B cell (primary cell): ENCODE measurements around the gene CEP128. TPM values are rescaled to one million over a fixed set of nuclear protein-coding genes. Genes with fewer than 3 reads are reported as not detected.

Experiments used
- ATAC-seq: fragments of 200-7000 bp; cut with Tn5 transposase; one replicate; pipeline ENCODE4 v1.10.0; 2021; ENCODE audit warnings: low read depth, mild to moderate bottlenecking, moderate number of reproducible peaks, moderate library complexity
- CTCF ChIA-PET: fragments of 350-600 bp; sonication (Branson Sonifier 250); formaldehyde crosslinking; loops from one replicate; lab custom pipeline; 2021; ENCODE audit warnings: antibody characterized with exemption, inconsistent platforms; lab: Charles Lee
- POLR2A ChIA-PET: fragments of 350-600 bp; sonication (Branson Sonifier 250); formaldehyde crosslinking; loops from one replicate; lab custom pipeline; 2021; ENCODE audit warnings: antibody characterized with exemption; lab: Charles Lee
- DNase-seq: peaks from one replicate; pipeline ENCODE4 v3.0.0; 2013
- H2AFZ ChIP-seq: 2 replicates; pipeline ENCODE4 v1.6.1; 2012; ENCODE audit warnings: mild to moderate bottlenecking, low read depth, low read length; ENCODE audit not compliant: insufficient read depth, poor library complexity, severe bottlenecking
- H3K27ac ChIP-seq, 2 donors: 1 replicate in 1 of 2; 2 replicates in 1 of 2; pipeline ENCODE4 v1.5.1; 2012 to 2013; ENCODE audit warnings: low read length in 2 of 2, mild to moderate bottlenecking in 2 of 2, moderate library complexity in 1 of 2
- H3K27me3 ChIP-seq, 4 experiments: fragments of 200-600 bp in 1 of 4; sonication (generic) in 1 of 4; replicated peaks in 1 of 4; 1 replicate in 2 of 4; 2 replicates in 2 of 4; pipeline versions ENCODE4 v1.6.1 to v1.7.0; 2013 to 2016; ENCODE audit warnings: low read length in 3 of 4, mild to moderate bottlenecking in 2 of 4, mixed read lengths in 1 of 4, moderate library complexity in 1 of 4; ENCODE audit not compliant: insufficient read depth in 4 of 4, control insufficient read depth in 3 of 4; ENCODE audit errors: control extremely low read depth in 1 of 4
- H3K36me3 ChIP-seq, 2 experiments: replicated peaks in 1 of 2; 1 replicate in 1 of 2; 2 replicates in 1 of 2; pipeline versions ENCODE4 v1.6.1 to v1.7.1; 2013; ENCODE audit warnings: low read length in 1 of 2; ENCODE audit not compliant: insufficient read depth in 2 of 2, control insufficient read depth in 1 of 2; ENCODE audit errors: control extremely low read depth in 1 of 2, extremely low read depth in 1 of 2
- H3K4me1 ChIP-seq, 2 donors: fragments of 200-600 bp in 1 of 2; sonication (generic) in 1 of 2; 1 replicate in 1 of 2; 2 replicates in 1 of 2; pipeline versions ENCODE4 v1.5.1 to v1.6.1; 2013 to 2017; ENCODE audit warnings: low read length in 2 of 2; ENCODE audit not compliant: control insufficient read depth in 2 of 2, insufficient read depth in 2 of 2
- H3K4me2 ChIP-seq: replicated peaks from 2 replicates; pipeline ENCODE3; 2012; ENCODE audit warnings: mild to moderate bottlenecking, low read depth, low read length; ENCODE audit not compliant: poor library complexity, severe bottlenecking
- H3K4me3 ChIP-seq, 5 experiments: fragments of 200-600 bp in 1 of 5; sonication (generic) in 1 of 5; 1 replicate in 3 of 5; 2 replicates in 2 of 5; pipeline versions ENCODE4 v1.5.1 to v1.7.0; 2011 to 2016; ENCODE audit warnings: low read length in 4 of 5, mild to moderate bottlenecking in 4 of 5, low read depth in 2 of 5, control low read depth in 1 of 5, moderate library complexity in 1 of 5; ENCODE audit not compliant: insufficient read depth in 1 of 5; ENCODE audit errors: control extremely low read depth in 1 of 5, extremely low read depth in 1 of 5
- H3K79me2 ChIP-seq: fragments of 200-600 bp; sonication (generic); one replicate; pipeline ENCODE4 v1.6.0; 2016; ENCODE audit warnings: low read length; ENCODE audit not compliant: control insufficient read depth, insufficient read depth
- H3K9ac ChIP-seq: fragments of 200-600 bp; sonication (generic); 2 replicates; pipeline ENCODE4 v1.6.1; 2017; ENCODE audit warnings: mild to moderate bottlenecking, low read length, moderate library complexity
- H3K9me3 ChIP-seq, 3 donors: one replicate each; pipeline versions ENCODE4 v1.6.1 to v1.7.1; 2013; ENCODE audit warnings: low read length in 2 of 3; ENCODE audit not compliant: control insufficient read depth in 2 of 3, insufficient read depth in 1 of 3; ENCODE audit errors: control extremely low read depth in 1 of 3
- H4K20me1 ChIP-seq: 2 replicates; pipeline ENCODE4 v1.6.0; 2012; ENCODE audit warnings: mild to moderate bottlenecking, low read length; ENCODE audit not compliant: insufficient read depth, control insufficient read depth, poor library complexity, severe bottlenecking
- H3K27ac Mint-ChIP-seq: one replicate; pipeline ENCODE4 v1.8.0; 2021; ENCODE audit warnings: mixed read lengths
- H3K27me3 Mint-ChIP-seq: one replicate; pipeline ENCODE4 v1.8.0; 2021; ENCODE audit warnings: mixed read lengths
- H3K4me1 Mint-ChIP-seq: one replicate; pipeline ENCODE4 v1.8.0; 2021; ENCODE audit warnings: mixed read lengths
- H3K4me3 Mint-ChIP-seq: one replicate; pipeline ENCODE4 v1.8.0; 2021; ENCODE audit warnings: mixed read lengths
- H3K9me3 Mint-ChIP-seq: one replicate; pipeline ENCODE4 v1.8.0; 2022; ENCODE audit warnings: mixed read lengths; ENCODE audit not compliant: insufficient read depth
- CTCF ChIP-seq: fragments of 200-600 bp; IDR thresholded peaks from one replicate; pipeline ENCODE4 v1.8.0; 2022; ENCODE audit warnings: antibody characterized with exemption, mild to moderate bottlenecking
- EZH2 ChIP-seq: IDR thresholded peaks from 2 replicates; pipeline ENCODE4 v1.6.1; 2012; ENCODE audit warnings: borderline replicate concordance, low read depth, mild to moderate bottlenecking, moderate library complexity, low read length; ENCODE audit not compliant: insufficient read depth, poor library complexity, severe bottlenecking
- WGBS: methylation state at CpG from one replicate; pipeline ENCODE4 v1.1.5; 2013; ENCODE audit warnings: missing lambda C conversion rate; ENCODE audit not compliant: insufficient coverage; 5-methylcytosine and 5-hydroxymethylcytosine counted together
- intact Hi-C: fragments of 100-400 bp; cut with micrococcal nuclease; formaldehyde crosslinking; loops from one replicate; pipeline ENCODE4 v1.10.0; 2022
- polyA plus RNA-seq: library from polyadenylated mRNA; depleted of rRNA; stranded (reverse); fragments of >200 nt; gene quantifications from 2 replicates; pipeline ENCODE4 v1.2.3, GENCODE V29; 2012
- total RNA-seq, 2 donors: library from RNA; stranded (reverse); fragments of 120-200 nt in 1 of 2; gene quantifications; 1 replicate in 1 of 2; 2 replicates in 1 of 2; pipeline versions ENCODE4 v1.2.3 to v1.2.4, GENCODE V29; 2013 to 2022

CEP128 gene
- total and polyA plus RNA-seq, 2 donors (not counting 1 experiment from before 2014, with no cell fraction given), result 1.1 to 31.6 TPM

GRCh38 chr14:80839743-80840142 lies 101.8 kb downstream of the CEP128 start:
- H3K27ac Mint-ChIP-seq, result no peak overlapping the region
- no peak for ATAC-seq
- no peaks in the 10 kb centered on the region for H3K9me3 Mint-ChIP-seq
- Histone ChIP-seq H3K9ac (no peak overlapping the region), H2AFZ (no peak overlapping the region), H4K20me1 (no peaks in the 10 kb centered on the region), H3K36me3 (no peaks in the 10 kb centered on the region), H3K4me2 (no peak overlapping the region), H3K4me1 (no peaks in the 10 kb centered on the region), H3K27ac (no peak overlapping the region), H3K27me3 (no peaks in the 10 kb centered on the region), H3K79me2 (no peaks in the 10 kb centered on the region), H3K9me3 (no peaks in the 10 kb centered on the region), H3K4me3 (no peak overlapping the region)
- WGBS, result no CpG with 5 or more reads among the region's 3 CpGs
- no peaks in the 10 kb centered on the region for H3K27me3 Mint-ChIP-seq
- CTCF ChIA-PET, result no interaction called here
- POLR2A ChIA-PET, result no interaction called here
- intact Hi-C loops, result no loop called here
- H3K4me1 Mint-ChIP-seq, result no peaks in the 10 kb centered on the region
- H3K4me3 Mint-ChIP-seq, result no peak overlapping the region
- DNase-seq, result no peak
- TF ChIP-seq EZH2 (no peak), CTCF (no peak)

GRCh38 chr14:80809663-80810062 lies 131.9 kb downstream of the CEP128 start:
- Histone ChIP-seq H2AFZ (no peak overlapping the region), H4K20me1 (no peaks in the 10 kb centered on the region), H3K79me2 (no peaks in the 10 kb centered on the region), H3K27ac (no peak overlapping the region), H3K36me3 (no peaks in the 10 kb centered on the region), H3K9me3 (peaks cover 0 to 16% (median 8%) of the 10 kb centered on the region in 3 donors), H3K4me1 (no peaks in the 10 kb centered on the region), H3K27me3 (no peaks in the 10 kb centered on the region), H3K4me2 (no peak overlapping the region), H3K9ac (no peak overlapping the region), H3K4me3 (no peak overlapping the region)
- ATAC-seq (no peak), DNase-seq (no peak)
- Mint-ChIP-seq H3K4me1 (no peaks in the 10 kb centered on the region), H3K4me3 (no peak overlapping the region), H3K27me3 (no peaks in the 10 kb centered on the region), H3K27ac (no peak overlapping the region), H3K9me3 (peaks cover 13% of the 10 kb centered on the region)
- intact Hi-C loops, result no loop called here
- ChIA-PET CTCF (no interaction called here), POLR2A (no interaction called here)
- TF ChIP-seq EZH2 (no peak), CTCF (no peak)
